Anterior cingulate cortex (tissue), 58 donors: ENCODE data around the gene IQGAP1.
A peak's percentile ranks its signal among the peaks of the same experiment; 100 is the strongest.
"Not testable (repeated sequence)": the region's sequence is repeated elsewhere in the genome, so short reads cannot be mapped to it uniquely, and the experiment has no call there.

ENCODE experiments used
- DNase-seq, 58 donors: peaks; one replicate each; lab custom pipeline; 2025; lab: John Stamatoyannopoulos, UW

Gene IQGAP1

DNA sequence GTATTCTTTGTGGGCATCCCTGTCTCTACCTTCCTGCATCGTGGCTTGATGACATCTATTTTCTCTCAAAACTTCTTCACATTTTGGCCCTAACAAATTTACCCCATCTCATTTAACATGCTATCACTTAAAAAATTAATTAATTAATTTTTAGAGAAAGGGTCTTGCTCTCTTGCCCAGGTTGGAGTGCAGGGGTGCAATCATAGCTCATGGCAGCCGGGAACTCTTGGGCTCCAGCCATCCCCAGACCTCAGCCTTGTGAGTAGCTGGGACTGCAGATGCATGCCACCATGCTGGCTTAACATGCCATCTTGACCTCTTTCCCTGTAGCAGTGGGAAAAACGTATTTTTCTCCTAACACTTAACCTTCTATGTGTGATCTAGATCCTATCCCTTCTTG lies 20.6 kb downstream of the IQGAP1 start:
- DNase-seq = no peak

- not testable (repeated sequence) for DNase-seq
Measured at GRCh38 chr15:90409587-90409986, 21.5 kb downstream of the IQGAP1 start.

- not testable (repeated sequence) for DNase-seq
Measured at GRCh38 chr15:90410316-90410715, 22.3 kb downstream of the IQGAP1 start.

- DNase-seq = no peak
Measured at GRCh38 chr15:90411176-90411575, 23.1 kb downstream of the IQGAP1 start.

DNA sequence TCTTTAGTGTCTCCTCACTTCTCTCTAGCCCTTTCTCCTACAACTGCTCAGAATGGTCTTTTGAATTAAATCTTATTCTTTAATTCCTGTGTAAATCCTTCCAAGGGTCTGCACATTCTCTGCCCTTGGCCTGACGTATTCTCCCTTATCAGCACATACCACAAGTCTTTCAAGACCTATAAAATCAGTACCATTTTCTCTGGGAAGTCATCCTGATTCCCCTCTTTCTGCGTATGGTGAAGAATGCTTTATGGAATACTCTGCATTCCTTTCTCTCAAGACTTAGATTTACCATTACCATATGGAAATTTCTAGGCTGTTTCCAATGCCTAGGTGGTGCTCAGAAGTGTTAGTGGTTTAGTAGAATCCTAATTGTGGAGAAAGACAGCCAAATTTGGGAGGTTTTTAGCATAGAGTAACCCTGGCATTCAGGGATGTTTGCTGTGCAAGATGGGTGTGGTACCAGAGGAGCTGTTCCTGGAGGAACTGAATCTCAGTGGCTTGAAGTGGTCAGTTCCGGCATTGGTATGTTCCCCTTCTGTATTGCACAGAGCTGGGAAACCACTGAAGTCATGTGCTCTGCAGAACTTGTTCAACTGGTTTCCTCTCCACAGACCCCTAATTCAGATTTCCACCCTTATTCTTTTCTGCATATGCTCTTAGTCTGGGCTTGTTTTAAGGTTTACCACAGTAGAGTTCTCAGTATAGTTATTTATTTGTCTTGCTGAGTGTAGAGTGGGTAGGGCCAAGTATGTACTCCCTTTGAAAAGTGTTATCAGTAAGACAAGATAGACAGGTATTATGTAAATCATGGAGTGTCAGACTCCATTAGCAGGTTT lies 24.5 kb downstream of the IQGAP1 start:
- DNase-seq = peak in 2 of 58 donors; percentile 4 to 12

- no peak for DNase-seq
Measured at GRCh38 chr15:90413411-90414379, 25.7 kb downstream of the IQGAP1 start.

GRCh38 chr15:90414408-90415028 lies 26.5 kb downstream of the IQGAP1 start:
- DNase-seq = no peak

DNA sequence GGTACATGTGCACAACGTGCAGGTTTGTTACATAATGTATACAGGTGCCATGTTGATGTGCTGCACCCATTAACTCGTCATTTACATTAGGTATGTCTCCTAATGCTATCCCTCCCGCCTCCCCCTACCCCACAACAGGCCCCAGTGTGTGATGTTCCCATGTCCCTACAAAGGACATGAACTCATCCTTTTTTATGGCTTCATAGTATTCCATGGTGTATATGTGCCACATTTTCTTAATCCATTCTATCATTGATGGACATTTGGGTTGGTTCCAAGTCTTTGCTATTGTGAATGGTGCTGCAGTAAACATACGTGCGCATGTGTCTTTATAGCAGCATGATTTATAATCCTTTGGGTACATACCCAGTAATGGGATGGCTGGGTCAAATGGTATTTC lies 28.0 kb downstream of the IQGAP1 start:
- not testable (repeated sequence) for DNase-seq

DNA sequence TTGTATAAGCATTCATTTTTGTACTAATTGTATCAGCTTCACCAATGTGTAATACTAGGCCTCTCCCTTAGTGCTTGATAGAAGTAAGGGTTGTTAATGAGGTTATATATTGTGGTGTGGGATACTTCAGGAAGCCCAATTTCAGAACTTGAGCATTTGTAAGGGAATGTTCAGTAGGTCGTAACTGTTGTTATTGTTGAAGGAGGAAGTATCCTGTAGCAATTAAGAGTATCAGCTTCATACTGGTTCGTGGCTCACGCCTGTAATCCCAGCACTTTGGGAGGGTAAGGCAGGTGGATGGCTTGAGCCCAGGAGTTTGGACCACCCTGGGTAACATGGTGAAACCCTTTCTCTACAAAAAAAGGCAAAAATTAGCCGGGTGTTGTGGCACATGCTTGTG lies 30.6 kb downstream of the IQGAP1 start:
- no peak for DNase-seq

- no peak for DNase-seq
Measured at GRCh38 chr15:90419206-90419605, 31.2 kb downstream of the IQGAP1 start.

DNA sequence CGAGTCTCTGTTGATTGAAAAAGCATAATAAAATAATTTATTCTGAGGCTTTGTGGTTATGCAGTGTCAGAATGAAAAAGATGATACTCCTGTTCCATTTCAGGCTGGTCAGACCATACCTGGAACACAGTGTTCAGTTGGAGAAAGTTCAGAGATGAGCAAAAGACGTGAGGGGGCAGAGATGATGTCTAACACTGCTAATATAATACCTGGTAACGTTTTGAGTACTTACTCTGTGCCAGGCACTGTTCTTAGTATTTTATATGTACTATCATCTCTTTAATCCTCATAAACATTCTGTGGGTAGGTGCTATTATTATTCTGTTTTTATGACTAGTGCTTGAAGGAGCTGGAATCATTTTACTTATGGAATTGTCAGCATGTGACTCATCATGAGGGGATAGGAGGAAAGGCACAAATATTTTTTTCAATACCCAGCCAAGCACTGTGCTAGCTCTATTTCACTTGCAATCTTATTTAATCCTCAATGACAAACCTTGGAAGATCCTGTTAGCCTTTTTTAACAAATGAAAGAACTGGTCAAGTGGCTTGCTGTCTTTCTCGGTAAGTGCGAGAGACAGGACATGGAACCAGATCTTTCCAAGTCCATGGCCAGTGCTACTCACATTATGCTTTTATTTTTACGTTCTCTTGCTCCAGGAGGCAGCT lies 31.8 kb downstream of the IQGAP1 start:
- DNase-seq = peak in 3 of 58 donors; percentile 11 to 22 (median 11)

- no peak for DNase-seq
Measured at GRCh38 chr15:90420451-90420850, 32.4 kb downstream of the IQGAP1 start.

- no peak for DNase-seq
Measured at GRCh38 chr15:90421527-90421926, 33.5 kb downstream of the IQGAP1 start.

GRCh38 chr15:90422043-90422442 lies 34.0 kb downstream of the IQGAP1 start:
- DNase-seq = no peak

GRCh38 chr15:90422936-90423335 lies 34.9 kb downstream of the IQGAP1 start:
- no peak for DNase-seq

DNA sequence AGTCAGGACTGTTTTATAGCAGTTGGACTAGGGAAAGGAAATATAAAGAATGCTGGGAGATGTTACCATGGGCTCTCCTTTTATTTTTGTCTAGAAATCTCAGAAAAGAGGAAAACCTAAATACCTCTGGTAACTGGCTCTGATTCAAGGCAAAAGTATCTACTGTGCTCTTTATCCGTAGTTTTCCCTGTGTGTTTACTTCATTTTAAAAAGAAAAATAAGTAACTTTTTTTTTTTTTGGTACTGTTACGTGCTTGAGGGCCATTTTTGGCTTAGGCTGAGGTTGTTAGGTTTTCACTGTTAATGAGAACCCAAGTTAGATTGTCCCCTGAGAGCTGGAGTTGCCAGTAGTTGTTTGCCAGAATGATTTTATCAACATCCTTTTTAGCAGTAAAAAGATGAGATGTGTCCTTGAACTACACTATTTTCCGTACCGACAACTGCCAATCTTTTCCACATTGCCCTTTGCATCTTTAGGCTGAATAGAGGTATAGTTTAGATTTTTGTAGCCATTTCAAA lies 35.8 kb downstream of the IQGAP1 start:
- no peak for DNase-seq

DNA sequence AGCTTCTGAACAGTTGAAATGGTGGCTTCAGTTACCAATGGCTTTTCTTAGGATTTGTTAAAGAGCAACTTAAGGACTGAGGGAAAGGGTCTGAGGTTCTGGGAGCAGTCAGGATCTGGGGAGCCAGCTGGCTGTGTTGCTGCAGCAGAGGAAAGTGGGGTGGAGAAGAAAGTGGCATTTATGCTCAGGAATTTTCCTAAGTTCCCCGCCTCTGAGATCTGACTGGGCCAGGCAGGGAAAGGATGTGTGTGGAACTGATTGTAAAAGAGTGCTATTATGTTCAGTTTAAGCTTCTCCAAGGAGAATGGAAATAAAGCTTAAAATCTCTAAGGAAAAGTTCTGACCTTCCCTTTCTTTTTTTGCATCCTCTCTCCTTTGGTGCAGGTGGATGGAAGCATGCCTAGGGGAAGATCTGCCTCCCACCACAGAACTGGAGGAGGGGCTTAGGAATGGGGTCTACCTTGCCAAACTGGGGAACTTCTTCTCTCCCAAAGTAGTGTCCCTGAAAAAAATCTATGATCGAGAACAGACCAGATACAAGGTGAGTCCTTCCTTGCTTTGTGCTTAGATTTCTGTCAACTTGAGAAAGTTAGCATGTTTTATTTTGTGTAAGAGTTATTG lies 37.8 kb downstream of the IQGAP1 start:
- DNase-seq = peak in 14 of 58 donors; percentile 11 to 54 (median 18)

DNA sequence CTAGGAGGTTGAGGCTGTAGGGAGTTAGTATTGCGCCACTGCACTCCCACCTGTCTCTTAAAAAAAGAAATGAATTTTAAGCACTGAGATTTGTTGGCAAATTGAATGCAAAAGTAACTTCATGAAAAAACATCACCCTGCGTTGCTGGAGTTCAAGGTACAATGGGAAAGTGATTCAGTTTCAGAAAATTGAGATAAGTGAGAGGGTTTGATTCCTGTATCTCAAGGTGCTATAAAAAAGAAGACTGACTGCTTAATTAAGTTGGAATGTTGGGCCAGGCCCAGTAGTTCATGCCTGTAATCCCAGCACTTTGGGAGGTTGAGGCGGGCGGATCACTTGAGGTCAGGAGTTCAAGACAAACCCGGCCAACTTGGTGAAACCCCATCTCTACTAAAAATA lies 39.1 kb downstream of the IQGAP1 start:
- no peak for DNase-seq

GRCh38 chr15:90432253-90432652 lies 44.2 kb downstream of the IQGAP1 start:
- DNase-seq = no peak
